Left ventricle myocardium inferior (tissue), 1 donor: Measurements from ENCODE around the gene USP10. TPM values are rescaled to one million over a fixed set of nuclear protein-coding genes. Genes with fewer than 3 reads are reported as not detected.

Experiments used
- DNase-seq: peaks from one replicate; pipeline ENCODE4 v3.0.0-alpha.2; 2020
- H3K27ac ChIP-seq: fragments of 200-600 bp; replicated peaks from 2 replicates; pipeline ENCODE4 v1.8.0; 2021
- H3K27me3 ChIP-seq: fragments of 200-600 bp; 2 replicates; pipeline ENCODE4 v1.8.0; 2021; ENCODE audit warnings: low read depth
- H3K36me3 ChIP-seq: fragments of 200-600 bp; 2 replicates; pipeline ENCODE4 v1.8.0; 2021
- H3K4me1 ChIP-seq: fragments of 200-600 bp; 2 replicates; pipeline ENCODE4 v1.8.0; 2021
- H3K4me3 ChIP-seq: fragments of 200-600 bp; 2 replicates; pipeline ENCODE4 v1.8.0; 2021; ENCODE audit warnings: mild to moderate bottlenecking, moderate library complexity
- H3K9me3 ChIP-seq: fragments of 200-600 bp; replicated peaks from 2 replicates; pipeline ENCODE4 v1.8.0; 2021
- intact Hi-C: fragments of 100-400 bp; cut with micrococcal nuclease; formaldehyde crosslinking; loops from one replicate; pipeline ENCODE4 v1.11.0; 2022
- total RNA-seq: library from RNA; stranded (reverse); fragmentation: NEBNext Ultra II Directional; extraction: Animal tissue kit (Norgen Biotek cat#: 25700); gene quantifications from one replicate; pipeline ENCODE4 v1.2.1, GENCODE V29; 2021
- TF ChIP-seq, protein P1 (sequence below): fragments of 200-600 bp; IDR thresholded peaks from 2 replicates; pipeline ENCODE4 v1.8.0; 2021; ENCODE audit warnings: antibody characterized with exemption, mild to moderate bottlenecking, borderline replicate concordance
- donor health status: DM: no; HTN: yes; CAD: no; lungs with severe emphysema.

The USP10 gene
- total RNA-seq, 1 donor from 2014 or later, result 66.7 TPM

DNA sequence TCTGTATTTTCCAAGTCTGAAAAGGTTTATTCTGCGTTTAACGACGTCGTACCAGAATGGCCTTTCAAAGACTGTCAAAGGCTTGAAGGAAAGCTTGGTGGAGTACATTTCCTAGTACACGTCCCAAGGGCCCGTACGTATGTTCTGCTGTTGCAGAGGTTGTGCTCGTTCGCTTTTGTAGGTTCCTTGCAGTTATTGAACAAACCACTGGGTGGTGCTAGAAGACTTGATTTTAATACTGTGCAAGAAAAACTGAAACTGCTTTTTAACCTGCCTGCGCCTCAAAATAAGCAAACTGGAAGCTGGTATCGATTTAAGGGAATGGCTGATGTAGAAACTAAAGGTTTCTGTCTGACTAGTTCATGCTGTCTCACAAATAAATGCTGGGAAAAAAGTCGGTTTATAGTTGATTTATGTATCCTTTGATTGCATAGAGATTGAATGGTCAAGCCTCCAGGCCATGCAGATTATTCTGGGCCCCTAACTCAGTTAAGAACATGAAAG, 54.6 kb downstream of the USP10 start:
- TF ChIP-seq, protein P1, sequence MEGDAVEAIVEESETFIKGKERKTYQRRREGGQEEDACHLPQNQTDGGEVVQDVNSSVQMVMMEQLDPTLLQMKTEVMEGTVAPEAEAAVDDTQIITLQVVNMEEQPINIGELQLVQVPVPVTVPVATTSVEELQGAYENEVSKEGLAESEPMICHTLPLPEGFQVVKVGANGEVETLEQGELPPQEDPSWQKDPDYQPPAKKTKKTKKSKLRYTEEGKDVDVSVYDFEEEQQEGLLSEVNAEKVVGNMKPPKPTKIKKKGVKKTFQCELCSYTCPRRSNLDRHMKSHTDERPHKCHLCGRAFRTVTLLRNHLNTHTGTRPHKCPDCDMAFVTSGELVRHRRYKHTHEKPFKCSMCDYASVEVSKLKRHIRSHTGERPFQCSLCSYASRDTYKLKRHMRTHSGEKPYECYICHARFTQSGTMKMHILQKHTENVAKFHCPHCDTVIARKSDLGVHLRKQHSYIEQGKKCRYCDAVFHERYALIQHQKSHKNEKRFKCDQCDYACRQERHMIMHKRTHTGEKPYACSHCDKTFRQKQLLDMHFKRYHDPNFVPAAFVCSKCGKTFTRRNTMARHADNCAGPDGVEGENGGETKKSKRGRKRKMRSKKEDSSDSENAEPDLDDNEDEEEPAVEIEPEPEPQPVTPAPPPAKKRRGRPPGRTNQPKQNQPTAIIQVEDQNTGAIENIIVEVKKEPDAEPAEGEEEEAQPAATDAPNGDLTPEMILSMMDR, result peak; percentile 90
- DNase-seq, result no peak
- intact Hi-C loops, result loop anchor here (5.0 kb wide), 2 partner anchors 198 to 218 kb away; no protein-coding TSS in a partner anchor
- Histone ChIP-seq H3K4me1 (peaks cover 57% of the 10 kb centered on the region), H3K4me3 (no peak overlapping the region), H3K36me3 (peaks cover 8% of the 10 kb centered on the region), H3K27ac (no peak overlapping the region), H3K27me3 (no peaks in the 10 kb centered on the region), H3K9me3 (no peaks in the 10 kb centered on the region)

DNA sequence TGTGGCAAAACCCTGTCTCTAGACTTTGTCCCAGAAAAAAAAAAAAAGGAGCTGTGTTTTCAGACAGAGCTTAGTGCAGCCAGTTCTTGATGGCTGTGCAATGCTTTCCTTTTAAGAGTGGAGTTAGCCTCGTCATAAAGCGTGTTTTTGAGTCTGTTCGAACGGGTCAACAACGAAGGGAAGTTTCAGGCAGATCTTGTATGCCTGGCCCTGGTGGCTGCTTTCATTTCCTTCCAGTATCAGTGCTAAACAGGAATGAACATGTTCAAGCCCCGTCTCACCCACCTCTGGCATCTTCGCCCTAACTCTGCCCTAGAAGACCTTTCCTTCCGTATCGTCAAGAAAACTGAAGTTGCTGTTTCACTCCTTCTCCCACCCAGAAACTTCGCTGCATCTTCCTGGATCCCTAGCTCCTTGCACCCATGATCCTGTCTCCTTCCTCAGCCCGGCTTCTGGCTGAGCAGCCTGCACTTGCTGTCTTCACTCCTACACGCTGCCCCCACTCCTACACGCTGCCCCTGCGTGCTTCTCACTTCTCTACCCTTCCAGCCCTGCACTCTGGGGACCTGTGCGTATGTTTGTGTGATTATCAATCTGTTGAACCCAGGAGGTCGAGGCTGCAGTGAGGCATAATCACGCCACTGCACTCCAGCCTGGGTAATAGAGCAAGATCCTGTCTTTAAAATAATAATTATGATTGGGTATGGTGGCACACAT, 55.3 kb downstream of the USP10 start:
- Histone ChIP-seq H3K4me3 (no peak overlapping the region), H3K36me3 (peaks cover 12% of the 10 kb centered on the region), H3K27me3 (no peaks in the 10 kb centered on the region), H3K27ac (no peak overlapping the region), H3K9me3 (no peaks in the 10 kb centered on the region), H3K4me1 (peaks cover 51% of the 10 kb centered on the region)
- intact Hi-C loops, result loop anchor here (5.0 kb wide), 2 partner anchors 197 to 217 kb away; no protein-coding TSS in a partner anchor
- TF ChIP-seq, protein P1, result no peak
- DNase-seq, result no peak

DNA sequence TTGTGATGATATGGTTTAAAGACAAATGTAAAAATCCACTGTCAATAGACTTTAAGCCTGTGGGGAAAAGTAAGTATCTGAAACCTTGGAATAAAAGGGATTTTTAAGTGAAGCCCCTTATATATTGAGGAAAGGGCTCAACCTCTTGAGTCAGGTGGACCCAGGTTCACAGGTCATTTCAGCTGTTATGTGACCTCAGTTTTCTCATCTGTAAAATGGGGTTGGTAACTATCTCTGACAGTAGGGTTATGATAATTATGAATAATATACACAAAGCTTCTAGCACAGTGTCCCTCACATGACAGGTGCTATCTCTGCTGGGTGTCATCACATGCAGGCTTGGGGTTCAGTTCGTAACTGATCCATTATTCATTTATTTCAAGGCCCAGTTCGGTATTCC, 57.0 kb downstream of the USP10 start:
- no peaks in the 10 kb centered on the region for H3K9me3 ChIP-seq
- no peak overlapping the region for H3K27ac ChIP-seq
- intact Hi-C loops, result no loop called here
- no peak for DNase-seq
- peaks cover 36% of the 10 kb centered on the region for H3K4me1 ChIP-seq
- no peaks in the 10 kb centered on the region for H3K27me3 ChIP-seq
- no peak overlapping the region for H3K4me3 ChIP-seq
- TF ChIP-seq, protein P1, result no peak
- H3K36me3 ChIP-seq, result peaks cover 27% of the 10 kb centered on the region

DNA sequence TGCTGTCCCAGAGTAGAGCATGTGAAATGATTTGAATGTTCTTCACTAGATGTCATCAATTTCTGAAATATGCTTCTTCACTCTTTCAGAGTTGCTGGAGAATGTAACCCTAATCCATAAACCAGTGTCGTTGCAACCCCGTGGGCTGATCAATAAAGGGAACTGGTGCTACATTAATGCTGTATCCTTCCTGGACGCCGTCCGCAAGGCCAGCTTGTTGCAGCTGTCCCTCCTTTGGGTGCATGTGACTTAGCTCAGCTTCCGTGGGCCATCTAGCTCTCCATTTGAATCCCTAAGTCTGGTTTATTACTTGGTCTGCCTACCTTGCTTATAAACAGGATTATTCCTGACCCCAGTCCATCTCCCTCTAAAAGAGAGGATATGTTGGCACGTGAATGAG, 58.8 kb downstream of the USP10 start:
- H3K27ac ChIP-seq, result no peak overlapping the region
- H3K27me3 ChIP-seq, result no peaks in the 10 kb centered on the region
- peaks cover 39% of the 10 kb centered on the region for H3K36me3 ChIP-seq
- peaks cover 36% of the 10 kb centered on the region for H3K4me1 ChIP-seq
- intact Hi-C loops, result no loop called here
- TF ChIP-seq, protein P1, result no peak
- DNase-seq, result peak; percentile 48
- H3K4me3 ChIP-seq, result no peak overlapping the region
- no peaks in the 10 kb centered on the region for H3K9me3 ChIP-seq

DNA sequence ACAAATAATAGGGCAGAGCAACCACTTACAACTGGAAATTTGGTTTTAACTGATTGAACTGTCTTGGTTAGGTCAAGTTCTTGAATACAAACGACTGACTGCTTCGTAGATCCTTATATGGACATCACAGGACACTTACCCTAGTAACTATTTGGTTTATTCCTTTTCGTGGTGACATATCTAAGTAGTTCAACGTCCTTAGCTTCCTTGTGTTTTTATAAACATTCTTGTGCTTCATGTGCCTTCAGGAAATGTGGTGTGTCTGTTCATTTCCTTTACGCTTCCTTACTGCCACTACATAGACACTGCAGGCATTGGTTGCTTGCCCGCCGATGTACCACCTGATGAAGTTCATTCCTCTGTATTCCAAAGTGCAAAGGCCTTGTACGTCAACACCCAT, 59.3 kb downstream of the USP10 start:
- Histone ChIP-seq H3K36me3 (peaks cover 43% of the 10 kb centered on the region), H3K4me3 (no peak overlapping the region), H3K27ac (no peak overlapping the region), H3K9me3 (no peaks in the 10 kb centered on the region), H3K27me3 (no peaks in the 10 kb centered on the region), H3K4me1 (peaks cover 31% of the 10 kb centered on the region)
- TF ChIP-seq, protein P1, result no peak
- no peak for DNase-seq
- intact Hi-C loops, result no loop called here
